Measurements from ENCODE around the gene WSCD2. TPM values are rescaled to one million over a fixed set of nuclear protein-coding genes. Genes with fewer than 3 reads are reported as not detected.

Gene WSCD2
- total RNA-seq, 2 experiments from 2014 or later, result not detected

DNA sequence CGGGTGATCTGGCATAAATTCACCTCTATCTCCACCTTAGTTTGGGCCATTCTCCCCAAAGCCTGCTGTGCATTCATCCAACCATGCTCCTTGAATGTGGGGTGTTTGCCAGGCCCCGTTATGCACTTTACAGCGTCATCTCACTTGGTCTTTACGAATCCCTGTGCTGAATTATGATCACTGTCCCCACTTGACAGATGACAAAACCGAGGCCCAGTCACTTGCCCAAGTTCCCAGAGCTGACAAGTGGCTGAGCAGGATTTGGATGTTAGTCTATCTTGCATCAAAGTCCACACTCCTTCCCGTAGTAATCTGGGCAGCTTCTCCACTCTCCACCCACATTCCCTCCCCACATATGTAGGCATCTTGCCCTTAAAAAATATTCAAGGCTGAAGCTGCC lies 44.8 kb downstream of the WSCD2 start:
- Mint-ChIP-seq H3K27ac (no peak overlapping the region), H3K36me3 (ENCODE audit: low read depth) (no peaks in the 10 kb centered on the region), H3K4me1 (ENCODE audit: low read depth) (no peaks in the 10 kb centered on the region), H3K4me3 (no peak overlapping the region), H3K27me3 (peaks cover 14% of the 10 kb centered on the region), H3K9me3 (no peaks in the 10 kb centered on the region)
- DNase-seq (no peak), ATAC-seq (ENCODE audit: poor library complexity) (no peak)
- intact Hi-C loops (cut with DNase I, micrococcal nuclease), result no loop called here
- ChIA-PET CTCF (interaction anchor here (1.3 kb wide), 1 partner anchor 11 kb away, joined by 3 read pairs; no protein-coding TSS in a partner anchor), POLR2A (no interaction called here)
- TF ChIP-seq CTCF (IDR thresholded peaks at IDR 0.05), result no peak
- H3K9me3 ChIP-seq (ENCODE audit: control insufficient read depth in 1 of 2, insufficient read depth in 1 of 2, low read length in 2 of 2), result no peaks in the 10 kb centered on the region
- H3K27ac ChIP-seq (ENCODE audit: low read depth in 1 of 2, low read length in 2 of 2), result no peak overlapping the region
- H3K4me3 ChIP-seq (ENCODE audit: low read length), result no peak overlapping the region
- H3K36me3 ChIP-seq (ENCODE audit: insufficient read depth, low read length), result no peaks in the 10 kb centered on the region
- H3K4me1 ChIP-seq (ENCODE audit: insufficient read depth, low read length), result no peaks in the 10 kb centered on the region
- H3K27me3 ChIP-seq (ENCODE audit: control insufficient read depth in 1 of 2, insufficient read depth in 2 of 2, low read length in 2 of 2), result peaks cover 3 to 8% of the 10 kb centered on the region in 2 experiments

GRCh38 chr12:108174641-108175040 lies 45.6 kb downstream of the WSCD2 start:
- no peak for TF ChIP-seq CTCF (IDR thresholded peaks at IDR 0.05)

DNA sequence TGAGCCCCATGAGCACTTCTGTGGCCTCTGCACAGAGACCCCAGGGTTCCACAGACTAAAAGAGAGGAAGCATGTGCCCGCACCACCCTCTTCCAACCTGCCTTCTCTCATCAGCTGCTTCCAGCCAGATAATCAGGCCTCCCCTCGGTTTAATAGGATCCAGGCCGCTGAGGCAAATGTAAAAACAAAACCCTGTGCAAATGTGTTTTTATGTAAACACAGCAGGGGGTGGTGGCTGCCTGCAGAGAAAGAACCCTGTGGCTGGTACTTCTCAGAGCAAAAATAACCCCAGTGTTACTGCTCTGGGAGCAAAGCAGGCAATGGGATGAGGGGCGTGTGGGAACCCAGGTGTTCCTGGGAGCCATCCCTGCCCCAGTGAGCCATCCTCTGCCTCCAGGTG lies 46.2 kb downstream of the WSCD2 start:
- Histone ChIP-seq H3K4me3 (ENCODE audit: low read length) (no peak overlapping the region), H3K27me3 (ENCODE audit: control insufficient read depth in 1 of 2, insufficient read depth in 2 of 2, low read length in 2 of 2) (peaks cover 0 to 3% of the 10 kb centered on the region in 2 experiments), H3K4me1 (ENCODE audit: insufficient read depth, low read length) (no peaks in the 10 kb centered on the region), H3K27ac (ENCODE audit: low read depth in 1 of 2, low read length in 2 of 2) (no peak overlapping the region), H3K9me3 (ENCODE audit: control insufficient read depth in 1 of 2, insufficient read depth in 1 of 2, low read length in 2 of 2) (no peaks in the 10 kb centered on the region), H3K36me3 (ENCODE audit: insufficient read depth, low read length) (no peaks in the 10 kb centered on the region)
- POLR2A ChIA-PET, result no interaction called here
- Mint-ChIP-seq H3K4me3 (no peak overlapping the region), H3K36me3 (ENCODE audit: low read depth) (no peaks in the 10 kb centered on the region), H3K4me1 (ENCODE audit: low read depth) (no peaks in the 10 kb centered on the region), H3K27ac (no peak overlapping the region), H3K27me3 (peaks cover 9% of the 10 kb centered on the region), H3K9me3 (no peaks in the 10 kb centered on the region)
- DNase-seq, result peak in 1 of 14 experiments; percentile 4
- CTCF ChIA-PET, result no interaction called here
- intact Hi-C loops (cut with DNase I, micrococcal nuclease), result no loop called here
- no peak for TF ChIP-seq CTCF (IDR thresholded peaks at IDR 0.05)
- ATAC-seq (ENCODE audit: poor library complexity), result no peak

More at GRCh38 chr12:108174641-108175040, 45.6 kb downstream of the WSCD2 start:
- Histone ChIP-seq H3K36me3 (ENCODE audit: insufficient read depth, low read length) (no peaks in the 10 kb centered on the region), H3K27ac (ENCODE audit: low read depth in 1 of 2, low read length in 2 of 2) (no peak overlapping the region), H3K4me1 (ENCODE audit: insufficient read depth, low read length) (no peaks in the 10 kb centered on the region), H3K27me3 (ENCODE audit: control insufficient read depth in 1 of 2, insufficient read depth in 2 of 2, low read length in 2 of 2) (peaks cover 1 to 3% of the 10 kb centered on the region in 2 experiments), H3K9me3 (ENCODE audit: control insufficient read depth in 1 of 2, insufficient read depth in 1 of 2, low read length in 2 of 2) (no peaks in the 10 kb centered on the region), H3K4me3 (ENCODE audit: low read length) (no peak overlapping the region)
- Mint-ChIP-seq H3K36me3 (ENCODE audit: low read depth) (no peaks in the 10 kb centered on the region), H3K4me3 (no peak overlapping the region), H3K9me3 (no peaks in the 10 kb centered on the region), H3K4me1 (ENCODE audit: low read depth) (no peaks in the 10 kb centered on the region), H3K27ac (no peak overlapping the region), H3K27me3 (peaks cover 13% of the 10 kb centered on the region)
- POLR2A ChIA-PET, result no interaction called here
- intact Hi-C loops (cut with DNase I, micrococcal nuclease), result no loop called here
- ATAC-seq (ENCODE audit: poor library complexity) (no peak), DNase-seq (no peak)
- CTCF ChIA-PET, result interaction anchor here (1.3 kb wide), 1 partner anchor 11 kb away, joined by 3 read pairs; no protein-coding TSS in a partner anchor

Measured in CD4-positive, alpha-beta T cell (primary cell).